K562 (cell line): ENCODE results near the gene PLXNA2. TPM values are rescaled to one million over a fixed set of nuclear protein-coding genes. Genes with fewer than 3 reads are reported as not detected.

Experiments
- BCL6 ChIP-seq: fragments of 250-450 bp; sonication (Bioruptor Pico); IDR thresholded peaks from 2 replicates; pipeline ENCODE4 v1.4.0; 2020
- CC2D1A ChIP-seq: fragments of 450-650 bp; IDR thresholded peaks from 2 replicates; pipeline ENCODE4 v1.6.1; 2017; ENCODE audit warnings: mild to moderate bottlenecking
- CCNT2 ChIP-seq: IDR thresholded peaks from 2 replicates; pipeline ENCODE4 v1.6.1; 2011; ENCODE audit warnings: borderline replicate concordance, low read depth, mild to moderate bottlenecking, moderate library complexity, mixed read lengths, low read length; ENCODE audit not compliant: insufficient read length; ENCODE audit errors: extremely low read depth
- CXXC5 ChIP-seq: fragments of 250-450 bp; sonication (Bioruptor Pico); IDR thresholded peaks from 2 replicates; pipeline ENCODE4 v1.8.0; 2022; ENCODE audit warnings: inconsistent platforms, mild to moderate bottlenecking, moderate library complexity
- EP300 ChIP-seq: IDR thresholded peaks from 2 replicates; pipeline ENCODE4 v1.6.1; 2012; ENCODE audit warnings: low read length, improper control_type of control experiment
- ILF3 ChIP-seq: fragments of 450-650 bp; IDR thresholded peaks from 2 replicates; pipeline ENCODE4 v1.6.1; 2018; ENCODE audit warnings: antibody characterized with exemption, mild to moderate bottlenecking, moderate library complexity, borderline replicate concordance
- MCM7 ChIP-seq, 2 experiments: fragments of 450-650 bp; IDR thresholded peaks; 2 replicates each; pipeline ENCODE4 v1.6.1; 2016 to 2018
- RBFOX2 ChIP-seq: fragments of 200-400 bp; formaldehyde crosslinking; IDR thresholded peaks from 2 replicates; pipeline ENCODE4 v1.6.1; 2017; ENCODE audit warnings: low read depth, mild to moderate bottlenecking, low read length, moderate library complexity
- ZBED1 ChIP-seq: IDR thresholded peaks from 2 replicates; pipeline ENCODE4 v1.6.1; 2014
- ZFP36 ChIP-seq: fragments of 150-350 bp; IDR thresholded peaks from 2 replicates; pipeline ENCODE4 v1.6.1; 2018; ENCODE audit warnings: low read length, low read depth; ENCODE audit not compliant: partially characterized antibody
- ZNF589 ChIP-seq: fragments of 200-800 bp; sonication (Bioruptor generic); IDR thresholded peaks from 2 replicates; pipeline ENCODE4 v1.6.1; 2016; ENCODE audit warnings: low read depth, missing genetic modification characterization, missing compliant biosample characterization
- ZNF766 ChIP-seq: fragments of 200-800 bp; sonication (Bioruptor generic); conservative IDR thresholded peaks from 2 replicates; pipeline ENCODE4 v1.6.1; 2016; ENCODE audit warnings: missing genetic modification characterization, missing compliant biosample characterization
- ZNF77 ChIP-seq: fragments of 250-450 bp; sonication (Bioruptor Pico); IDR thresholded peaks from 2 replicates; pipeline ENCODE4 v1.5.0; 2020
- polyA plus RNA-seq, 8 experiments: library from polyadenylated mRNA; depleted of rRNA in 4 of 8; stranded (reverse) in 5 of 8; unstranded in 3 of 8; fragments of >200 nt; fragmentation: Nextera tagmentation in 2 of 8; fragmentation: Illumina TruSeq in 1 of 8; extraction: Ambion mirVana in 2 of 8; extraction: Trizol in 1 of 8; gene quantifications; 2 replicates each; pipeline versions ENCODE4 v1.2.1 to v1.2.3, GENCODE V29; 2011 to 2014; ENCODE audit warnings: inconsistent platforms in 1 of 8, missing spikeins in 1 of 8
- total RNA-seq, 7 experiments: library from RNA; depleted of rRNA in 6 of 7; stranded (reverse); fragments of >200 nt in 6 of 7; fragmentation: Illumina TruSeq in 2 of 7; extraction: Trizol in 2 of 7; gene quantifications; 2 replicates each; pipeline versions ENCODE4 v1.2.1 to v1.2.3, GENCODE V29; 2011 to 2021; ENCODE audit warnings: low replicate concordance in 1 of 7
- TF ChIP-seq, protein P1 (sequence below): sonication (generic); formaldehyde crosslinking; IDR thresholded peaks from 2 replicates; pipeline ENCODE4 v1.8.1; 2023; ENCODE audit warnings: mild to moderate bottlenecking, missing genetic modification reagents
- TF ChIP-seq, protein P2 (sequence below): fragments of 200-800 bp; sonication (Bioruptor generic); IDR thresholded peaks from 2 replicates; pipeline ENCODE4 v1.6.1; 2017; ENCODE audit warnings: missing genetic modification characterization, missing compliant biosample characterization
- TF ChIP-seq, protein P3 (sequence below): sonication (generic); formaldehyde crosslinking; IDR thresholded peaks from 2 replicates; pipeline ENCODE4 v1.9.0; 2022; ENCODE audit warnings: mild to moderate bottlenecking, missing genetic modification reagents
- TF ChIP-seq, protein P4 (sequence below): fragments of 450-650 bp; conservative IDR thresholded peaks from 2 replicates; pipeline ENCODE4 v1.6.1; 2016; ENCODE audit warnings: missing genetic modification characterization, low read depth, mild to moderate bottlenecking, missing compliant biosample characterization, moderate library complexity
- TF ChIP-seq, protein P5 (sequence below): sonication (generic); formaldehyde crosslinking; IDR thresholded peaks from 2 replicates; pipeline ENCODE4 v1.8.1; 2023; ENCODE audit warnings: mild to moderate bottlenecking, missing genetic modification reagents
- TF ChIP-seq, protein P6 (sequence below): fragments of 450-650 bp; IDR thresholded peaks from 2 replicates; pipeline ENCODE4 v1.6.1; 2016; ENCODE audit warnings: low read depth, mild to moderate bottlenecking, moderate library complexity
- TF ChIP-seq, protein P7 (sequence below): sonication (generic); formaldehyde crosslinking; IDR thresholded peaks from 2 replicates; pipeline ENCODE4 v1.8.0; 2022; ENCODE audit warnings: missing genetic modification reagents, mild to moderate bottlenecking, moderate library complexity, borderline replicate concordance

PLXNA2 gene
- total and polyA plus RNA-seq, 9 of the 15 experiments (the other 6 are each of a cell fraction or from before 2014, with no cell fraction given), result 0.01 to 1.3 (median 0.32) TPM

DNA sequence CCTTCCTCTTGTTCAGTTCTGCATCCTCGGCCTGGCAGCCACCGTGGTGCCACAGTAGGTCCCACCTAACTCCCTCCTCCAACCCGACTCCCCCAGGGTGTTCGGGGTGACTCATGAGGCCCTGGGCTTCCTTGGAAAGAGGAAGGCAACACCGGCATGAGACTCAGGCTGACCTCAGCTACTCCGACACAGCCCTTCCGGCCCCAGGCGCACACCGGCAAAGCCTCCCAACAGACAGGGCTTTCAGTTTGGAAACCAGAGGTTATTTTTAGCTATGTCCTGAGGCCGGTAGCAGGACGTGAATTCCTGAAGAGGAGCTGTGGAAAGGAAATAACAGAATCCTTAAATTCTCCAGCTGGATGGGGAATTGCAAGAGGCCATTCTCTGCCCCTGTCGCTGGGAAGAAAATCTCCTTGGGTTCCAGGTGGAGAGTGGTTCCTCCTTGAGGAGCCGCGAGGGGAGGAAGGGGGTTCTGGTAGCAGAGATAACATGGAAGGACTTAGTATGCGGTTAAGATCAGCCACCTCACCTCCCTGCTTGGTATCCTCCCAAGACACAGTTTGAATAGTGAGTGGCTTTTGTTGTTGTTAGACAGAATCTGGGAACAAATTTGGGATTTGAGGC is 24.4 kb downstream of the PLXNA2 start (continued):
- TF ChIP-seq RBFOX2 (peak; percentile 73), ZBED1 (no peak), CCNT2 (no peak), ZNF77 (CRISPR knock-in tag) (no peak), ILF3 (no peak), CC2D1A (peak; percentile 24; the same call in 1 of the 2 replicates), CXXC5 (CRISPR knock-in tag) (peak; percentile 57), ZNF589 (CRISPR knock-in tag) (0 out of 2 replicates have a peak, but pooled peaks have one; percentile 23), MCM7 (IDR thresholded peaks at IDR 0.05) (no peak), EP300 (peak; percentile 87), BCL6 (no peak), ZFP36 (peak; percentile 27), ZNF766 (CRISPR knock-in tag) (peak; percentile 65)
- TF ChIP-seq, protein P1, sequence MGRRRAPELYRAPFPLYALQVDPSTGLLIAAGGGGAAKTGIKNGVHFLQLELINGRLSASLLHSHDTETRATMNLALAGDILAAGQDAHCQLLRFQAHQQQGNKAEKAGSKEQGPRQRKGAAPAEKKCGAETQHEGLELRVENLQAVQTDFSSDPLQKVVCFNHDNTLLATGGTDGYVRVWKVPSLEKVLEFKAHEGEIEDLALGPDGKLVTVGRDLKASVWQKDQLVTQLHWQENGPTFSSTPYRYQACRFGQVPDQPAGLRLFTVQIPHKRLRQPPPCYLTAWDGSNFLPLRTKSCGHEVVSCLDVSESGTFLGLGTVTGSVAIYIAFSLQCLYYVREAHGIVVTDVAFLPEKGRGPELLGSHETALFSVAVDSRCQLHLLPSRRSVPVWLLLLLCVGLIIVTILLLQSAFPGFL (CRISPR knock-in tag), result no peak
- TF ChIP-seq, protein P2, sequence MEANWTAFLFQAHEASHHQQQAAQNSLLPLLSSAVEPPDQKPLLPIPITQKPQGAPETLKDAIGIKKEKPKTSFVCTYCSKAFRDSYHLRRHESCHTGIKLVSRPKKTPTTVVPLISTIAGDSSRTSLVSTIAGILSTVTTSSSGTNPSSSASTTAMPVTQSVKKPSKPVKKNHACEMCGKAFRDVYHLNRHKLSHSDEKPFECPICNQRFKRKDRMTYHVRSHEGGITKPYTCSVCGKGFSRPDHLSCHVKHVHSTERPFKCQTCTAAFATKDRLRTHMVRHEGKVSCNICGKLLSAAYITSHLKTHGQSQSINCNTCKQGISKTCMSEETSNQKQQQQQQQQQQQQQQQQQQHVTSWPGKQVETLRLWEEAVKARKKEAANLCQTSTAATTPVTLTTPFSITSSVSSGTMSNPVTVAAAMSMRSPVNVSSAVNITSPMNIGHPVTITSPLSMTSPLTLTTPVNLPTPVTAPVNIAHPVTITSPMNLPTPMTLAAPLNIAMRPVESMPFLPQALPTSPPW (CRISPR knock-in tag), result peak; percentile 83
- TF ChIP-seq, protein P3, sequence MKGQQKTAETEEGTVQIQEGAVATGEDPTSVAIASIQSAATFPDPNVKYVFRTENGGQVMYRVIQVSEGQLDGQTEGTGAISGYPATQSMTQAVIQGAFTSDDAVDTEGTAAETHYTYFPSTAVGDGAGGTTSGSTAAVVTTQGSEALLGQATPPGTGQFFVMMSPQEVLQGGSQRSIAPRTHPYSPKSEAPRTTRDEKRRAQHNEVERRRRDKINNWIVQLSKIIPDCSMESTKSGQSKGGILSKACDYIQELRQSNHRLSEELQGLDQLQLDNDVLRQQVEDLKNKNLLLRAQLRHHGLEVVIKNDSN, result no peak
- TF ChIP-seq, protein P4, sequence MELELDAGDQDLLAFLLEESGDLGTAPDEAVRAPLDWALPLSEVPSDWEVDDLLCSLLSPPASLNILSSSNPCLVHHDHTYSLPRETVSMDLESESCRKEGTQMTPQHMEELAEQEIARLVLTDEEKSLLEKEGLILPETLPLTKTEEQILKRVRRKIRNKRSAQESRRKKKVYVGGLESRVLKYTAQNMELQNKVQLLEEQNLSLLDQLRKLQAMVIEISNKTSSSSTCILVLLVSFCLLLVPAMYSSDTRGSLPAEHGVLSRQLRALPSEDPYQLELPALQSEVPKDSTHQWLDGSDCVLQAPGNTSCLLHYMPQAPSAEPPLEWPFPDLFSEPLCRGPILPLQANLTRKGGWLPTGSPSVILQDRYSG (tag), result 0 out of 2 replicates have a peak, but pooled peaks have one; percentile 22
- TF ChIP-seq, protein P5, sequence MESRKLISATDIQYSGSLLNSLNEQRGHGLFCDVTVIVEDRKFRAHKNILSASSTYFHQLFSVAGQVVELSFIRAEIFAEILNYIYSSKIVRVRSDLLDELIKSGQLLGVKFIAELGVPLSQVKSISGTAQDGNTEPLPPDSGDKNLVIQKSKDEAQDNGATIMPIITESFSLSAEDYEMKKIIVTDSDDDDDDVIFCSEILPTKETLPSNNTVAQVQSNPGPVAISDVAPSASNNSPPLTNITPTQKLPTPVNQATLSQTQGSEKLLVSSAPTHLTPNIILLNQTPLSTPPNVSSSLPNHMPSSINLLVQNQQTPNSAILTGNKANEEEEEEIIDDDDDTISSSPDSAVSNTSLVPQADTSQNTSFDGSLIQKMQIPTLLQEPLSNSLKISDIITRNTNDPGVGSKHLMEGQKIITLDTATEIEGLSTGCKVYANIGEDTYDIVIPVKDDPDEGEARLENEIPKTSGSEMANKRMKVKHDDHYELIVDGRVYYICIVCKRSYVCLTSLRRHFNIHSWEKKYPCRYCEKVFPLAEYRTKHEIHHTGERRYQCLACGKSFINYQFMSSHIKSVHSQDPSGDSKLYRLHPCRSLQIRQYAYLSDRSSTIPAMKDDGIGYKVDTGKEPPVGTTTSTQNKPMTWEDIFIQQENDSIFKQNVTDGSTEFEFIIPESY (CRISPR knock-in tag), result peak; percentile 27; the same call in 1 of the 2 replicates
- TF ChIP-seq, protein P6, sequence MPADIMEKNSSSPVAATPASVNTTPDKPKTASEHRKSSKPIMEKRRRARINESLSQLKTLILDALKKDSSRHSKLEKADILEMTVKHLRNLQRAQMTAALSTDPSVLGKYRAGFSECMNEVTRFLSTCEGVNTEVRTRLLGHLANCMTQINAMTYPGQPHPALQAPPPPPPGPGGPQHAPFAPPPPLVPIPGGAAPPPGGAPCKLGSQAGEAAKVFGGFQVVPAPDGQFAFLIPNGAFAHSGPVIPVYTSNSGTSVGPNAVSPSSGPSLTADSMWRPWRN, result no peak
- TF ChIP-seq, protein P7, sequence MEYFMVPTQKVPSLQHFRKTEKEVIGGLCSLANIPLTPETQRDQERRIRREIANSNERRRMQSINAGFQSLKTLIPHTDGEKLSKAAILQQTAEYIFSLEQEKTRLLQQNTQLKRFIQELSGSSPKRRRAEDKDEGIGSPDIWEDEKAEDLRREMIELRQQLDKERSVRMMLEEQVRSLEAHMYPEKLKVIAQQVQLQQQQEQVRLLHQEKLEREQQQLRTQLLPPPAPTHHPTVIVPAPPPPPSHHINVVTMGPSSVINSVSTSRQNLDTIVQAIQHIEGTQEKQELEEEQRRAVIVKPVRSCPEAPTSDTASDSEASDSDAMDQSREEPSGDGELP (CRISPR knock-in tag), result peak; percentile 80
